Mucosa of rectum (tissue), 2 donors: ENCODE measurements around the gene PAM16.

Source experiments
- H3K27ac ChIP-seq, 2 donors: one replicate each; pipeline ENCODE4 v1.7.0; 2013; ENCODE audit warnings: inconsistent platforms in 2 of 2, low read depth in 2 of 2, low read length in 2 of 2
- H3K27me3 ChIP-seq, 2 donors: one replicate each; pipeline ENCODE4 v1.7.0; 2013; ENCODE audit warnings: low read length in 2 of 2; ENCODE audit not compliant: control insufficient read depth in 2 of 2, insufficient read depth in 2 of 2
- H3K36me3 ChIP-seq, 2 donors: one replicate each; pipeline ENCODE4 v1.7.0; 2013; ENCODE audit warnings: low read length in 2 of 2; ENCODE audit not compliant: control insufficient read depth in 2 of 2, insufficient read depth in 2 of 2
- H3K4me1 ChIP-seq, 2 donors: one replicate each; pipeline ENCODE4 v1.7.0; 2013; ENCODE audit warnings: low read length in 2 of 2, mild to moderate bottlenecking in 1 of 2; ENCODE audit not compliant: control insufficient read depth in 2 of 2, insufficient read depth in 2 of 2
- H3K4me3 ChIP-seq, 2 donors: one replicate each; pipeline ENCODE4 v1.7.0; 2013; ENCODE audit warnings: low read length in 2 of 2
- H3K9ac ChIP-seq, 2 donors: one replicate each; pipeline ENCODE4 v1.7.0; 2013; ENCODE audit warnings: low read length in 2 of 2, low read depth in 1 of 2, mild to moderate bottlenecking in 1 of 2
- H3K9me3 ChIP-seq, 2 donors: one replicate each; pipeline ENCODE4 v1.7.0; 2013; ENCODE audit warnings: low read length in 2 of 2; ENCODE audit not compliant: control insufficient read depth in 2 of 2
- donor health status: healthy.
- donor health status: Normal muscosa, but diverticular disease.

The PAM16 gene

DNA sequence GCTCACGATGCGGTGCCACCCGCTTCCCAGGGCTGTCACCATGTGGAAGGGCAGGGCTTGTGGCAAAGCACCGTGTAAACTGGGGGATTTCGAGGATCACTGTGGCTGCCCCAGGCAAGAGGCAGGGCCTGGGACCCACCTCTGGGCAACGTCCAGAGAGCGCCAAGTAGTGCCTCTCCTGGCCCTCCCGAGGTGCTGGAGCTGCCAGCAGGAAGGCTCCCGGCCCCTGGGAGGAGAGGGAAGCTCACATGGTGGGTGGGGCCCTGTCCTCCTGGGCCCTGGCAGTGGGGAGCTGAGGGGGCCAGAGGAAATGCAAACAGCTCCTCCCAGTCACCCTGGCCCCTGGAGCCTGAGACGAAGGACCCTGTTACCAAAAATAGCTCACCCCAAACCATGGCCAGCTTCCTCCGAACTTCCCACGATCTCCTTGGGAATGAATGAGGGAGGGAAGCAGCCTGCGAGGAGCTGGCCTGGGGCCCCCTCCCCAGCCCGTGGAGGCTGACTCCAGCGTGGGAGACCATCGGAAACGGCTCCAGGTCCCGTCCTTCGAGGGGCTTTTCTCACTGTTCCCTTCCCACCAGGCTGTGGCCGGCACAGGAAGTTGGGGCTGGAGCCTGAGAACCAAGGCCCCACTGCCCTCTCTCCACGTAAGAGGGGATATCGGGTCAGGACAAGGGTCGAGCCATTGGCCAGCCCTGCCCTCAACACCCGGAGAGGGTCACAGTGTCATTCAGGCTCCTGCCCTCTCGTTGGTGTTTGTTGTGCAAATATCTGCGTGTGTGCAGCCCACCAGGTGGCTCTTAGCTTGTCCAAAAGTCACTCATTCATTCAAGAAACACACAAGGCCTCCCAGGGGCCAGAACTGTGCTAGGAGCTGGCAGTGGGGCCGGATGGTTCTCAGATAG lies 38.2 kb upstream of the PAM16 start:
- Histone ChIP-seq H3K9ac (no peak overlapping the region), H3K36me3 (peaks cover 18 to 24% of the 10 kb centered on the region in 2 donors), H3K27ac (no peak overlapping the region), H3K4me3 (no peak overlapping the region), H3K27me3 (no peaks in the 10 kb centered on the region), H3K9me3 (no peaks in the 10 kb centered on the region), H3K4me1 (no peaks in the 10 kb centered on the region)

DNA sequence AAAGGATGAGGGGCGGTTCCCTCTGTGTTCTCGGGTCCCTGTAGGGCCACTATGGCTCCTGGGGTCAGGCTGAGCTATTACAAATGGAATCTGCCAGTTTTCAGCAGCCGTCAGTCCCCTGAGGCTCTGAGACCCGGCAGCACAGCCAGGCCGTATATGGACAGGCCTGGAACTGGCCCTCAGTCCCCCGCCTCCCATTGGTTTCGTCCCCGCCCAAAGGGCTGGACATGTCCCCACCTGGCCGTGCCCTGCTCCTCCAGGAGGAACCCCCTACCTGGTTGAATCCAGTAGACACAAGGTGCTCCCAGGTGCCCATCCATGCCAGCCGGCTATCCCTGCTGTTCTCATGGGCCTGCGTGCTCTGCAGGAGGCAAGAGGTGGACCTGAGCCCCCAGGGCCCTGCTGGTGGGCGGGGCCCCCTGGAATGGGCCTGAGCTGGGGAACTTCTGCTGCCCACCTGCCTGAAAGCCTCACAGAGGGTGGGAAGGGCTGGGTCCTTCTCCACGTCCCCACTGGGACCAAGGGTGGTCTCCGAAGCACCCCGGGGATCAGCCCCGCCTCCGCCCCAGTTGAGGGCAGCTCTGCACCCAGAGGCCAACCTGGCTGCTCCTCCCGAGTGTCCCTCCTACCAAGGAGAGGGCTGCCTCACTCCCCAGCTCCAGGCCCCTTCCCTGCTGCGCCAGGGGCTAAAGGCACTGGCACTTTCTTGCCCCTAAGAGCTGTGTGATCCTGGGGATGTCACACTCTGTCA lies 37.3 kb upstream of the PAM16 start:
- H3K4me3 ChIP-seq: no peak overlapping the region
- H3K27me3 ChIP-seq: no peaks in the 10 kb centered on the region
- peaks cover 21 to 26% of the 10 kb centered on the region in 2 donors for H3K36me3 ChIP-seq
- no peak overlapping the region for H3K27ac ChIP-seq
- no peaks in the 10 kb centered on the region for H3K4me1 ChIP-seq
- no peak overlapping the region for H3K9ac ChIP-seq
- no peaks in the 10 kb centered on the region for H3K9me3 ChIP-seq

- H3K27ac ChIP-seq: no peak overlapping the region
- no peak overlapping the region for H3K4me3 ChIP-seq
- no peak overlapping the region for H3K9ac ChIP-seq
- H3K4me1 ChIP-seq: no peaks in the 10 kb centered on the region
- H3K27me3 ChIP-seq: no peaks in the 10 kb centered on the region
- peaks cover 21 to 25% of the 10 kb centered on the region in 2 donors for H3K36me3 ChIP-seq
- no peaks in the 10 kb centered on the region for H3K9me3 ChIP-seq
Observed at GRCh38 chr16:4387781-4388180, 36.7 kb upstream of the PAM16 start.

- H3K9me3 ChIP-seq: no peaks in the 10 kb centered on the region
- H3K9ac ChIP-seq: no peak overlapping the region
- no peak overlapping the region for H3K27ac ChIP-seq
- no peaks in the 10 kb centered on the region for H3K27me3 ChIP-seq
- no peaks in the 10 kb centered on the region for H3K4me1 ChIP-seq
- H3K36me3 ChIP-seq: peaks cover 24 to 25% of the 10 kb centered on the region in 2 donors
- H3K4me3 ChIP-seq: no peak overlapping the region
Observed at GRCh38 chr16:4386951-4387565, 35.9 kb upstream of the PAM16 start.

DNA sequence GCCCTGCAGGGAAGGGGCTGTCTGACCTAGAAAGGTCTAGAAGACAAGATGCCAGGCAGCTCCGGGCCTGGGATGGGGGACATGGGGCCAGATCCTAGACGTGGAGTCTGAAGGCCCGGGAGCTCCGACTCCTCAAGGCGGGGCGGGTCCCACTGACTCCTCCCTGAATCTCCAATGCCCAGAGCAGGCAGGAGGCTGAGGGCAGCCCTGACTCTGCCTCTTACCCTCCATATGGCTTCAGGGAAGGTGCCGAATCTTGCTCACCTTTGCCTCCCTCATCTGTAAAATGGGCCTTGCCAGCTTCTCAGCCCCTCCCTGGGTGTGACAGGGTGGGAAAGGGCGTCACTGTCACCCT lies 35.3 kb upstream of the PAM16 start:
- peaks cover 25% of the 10 kb centered on the region in 2 donors for H3K36me3 ChIP-seq
- no peak overlapping the region for H3K4me3 ChIP-seq
- no peaks in the 10 kb centered on the region for H3K27me3 ChIP-seq
- H3K4me1 ChIP-seq: no peaks in the 10 kb centered on the region
- H3K9me3 ChIP-seq: no peaks in the 10 kb centered on the region
- H3K9ac ChIP-seq: no peak overlapping the region
- H3K27ac ChIP-seq: no peak overlapping the region

DNA sequence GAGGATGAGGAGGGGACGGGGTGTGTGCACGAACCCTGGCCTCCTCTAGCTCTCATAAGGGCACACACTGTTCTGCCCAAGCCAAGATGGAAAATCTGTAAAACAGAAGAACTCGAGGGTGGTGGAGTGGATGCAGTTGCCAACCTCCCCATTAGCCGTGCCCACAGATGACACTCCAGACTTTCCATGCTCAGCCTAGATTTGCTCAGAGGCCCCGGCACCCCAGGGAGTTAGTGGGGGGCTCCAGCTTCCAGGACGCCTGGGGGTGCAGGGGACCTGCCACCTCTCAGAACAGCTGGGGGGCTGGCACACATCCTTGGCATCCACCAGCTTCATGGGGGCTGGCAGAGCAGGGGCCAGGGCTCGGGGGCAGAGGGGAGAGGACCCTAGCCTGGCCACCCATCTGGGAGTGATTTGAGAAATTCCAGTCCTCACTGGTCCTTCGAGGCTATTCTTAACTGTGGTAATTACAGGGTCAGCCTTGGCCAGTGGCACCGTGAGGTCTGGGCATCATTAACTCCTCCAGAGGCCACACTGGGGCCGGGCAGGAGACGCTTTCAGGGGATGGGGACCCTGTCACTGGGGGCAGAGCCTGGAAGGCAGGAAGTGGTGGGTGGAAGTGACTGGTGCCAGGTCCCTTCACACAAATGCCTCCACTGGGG lies 34.8 kb upstream of the PAM16 start:
- Histone ChIP-seq H3K27me3 (no peaks in the 10 kb centered on the region), H3K9me3 (no peaks in the 10 kb centered on the region), H3K9ac (no peak overlapping the region), H3K4me3 (no peak overlapping the region), H3K36me3 (peaks cover 25 to 28% of the 10 kb centered on the region in 2 donors), H3K27ac (no peak overlapping the region), H3K4me1 (no peaks in the 10 kb centered on the region)

DNA sequence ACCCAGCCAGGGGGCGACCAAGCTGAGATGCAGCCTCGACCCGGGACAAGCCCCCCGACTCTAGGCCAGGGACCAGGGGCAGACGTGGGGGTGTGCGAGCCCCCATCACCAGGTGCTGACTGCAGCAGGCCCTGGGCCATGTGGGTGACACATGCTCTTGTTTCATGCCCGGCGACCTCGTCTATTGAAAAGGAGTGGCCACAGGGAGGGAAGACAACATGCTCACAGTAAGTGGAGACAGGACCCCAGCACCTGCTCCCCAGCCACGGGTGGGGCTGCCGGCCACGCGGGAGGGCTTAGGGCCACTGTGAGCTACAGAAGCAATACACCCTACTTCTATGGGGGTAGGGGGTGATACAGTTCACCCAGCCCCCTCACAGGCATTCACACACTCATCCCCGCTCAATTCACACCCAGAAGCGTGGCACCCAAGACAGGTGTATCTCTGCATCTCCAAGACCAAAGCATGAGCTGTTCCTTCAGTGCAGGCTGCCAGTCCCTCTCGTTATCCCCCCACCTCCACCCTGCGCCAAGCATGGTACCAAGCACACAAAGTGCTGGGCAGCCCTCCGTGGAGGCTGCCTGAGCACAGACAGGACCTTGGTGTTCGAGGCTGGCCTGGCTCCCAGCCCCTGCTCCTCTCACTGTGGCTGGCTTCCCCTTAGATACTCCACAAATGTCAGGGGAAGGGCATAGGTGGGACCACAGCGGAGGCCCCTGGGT lies 34.1 kb upstream of the PAM16 start:
- H3K36me3 ChIP-seq: peaks cover 21 to 23% of the 10 kb centered on the region in 2 donors
- no peak overlapping the region for H3K27ac ChIP-seq

GRCh38 chr16:4384509-4384942 lies 33.4 kb upstream of the PAM16 start:
- no peaks in the 10 kb centered on the region for H3K4me1 ChIP-seq
- H3K36me3 ChIP-seq: peaks cover 17 to 20% of the 10 kb centered on the region in 2 donors
- no peak overlapping the region for H3K9ac ChIP-seq

More for the DNA sequence above, 34.1 kb upstream of the PAM16 start:
- H3K4me1 ChIP-seq: no peaks in the 10 kb centered on the region
- no peak overlapping the region for H3K4me3 ChIP-seq
- H3K9ac ChIP-seq: no peak overlapping the region
- H3K9me3 ChIP-seq: no peaks in the 10 kb centered on the region
- no peaks in the 10 kb centered on the region for H3K27me3 ChIP-seq

DNA sequence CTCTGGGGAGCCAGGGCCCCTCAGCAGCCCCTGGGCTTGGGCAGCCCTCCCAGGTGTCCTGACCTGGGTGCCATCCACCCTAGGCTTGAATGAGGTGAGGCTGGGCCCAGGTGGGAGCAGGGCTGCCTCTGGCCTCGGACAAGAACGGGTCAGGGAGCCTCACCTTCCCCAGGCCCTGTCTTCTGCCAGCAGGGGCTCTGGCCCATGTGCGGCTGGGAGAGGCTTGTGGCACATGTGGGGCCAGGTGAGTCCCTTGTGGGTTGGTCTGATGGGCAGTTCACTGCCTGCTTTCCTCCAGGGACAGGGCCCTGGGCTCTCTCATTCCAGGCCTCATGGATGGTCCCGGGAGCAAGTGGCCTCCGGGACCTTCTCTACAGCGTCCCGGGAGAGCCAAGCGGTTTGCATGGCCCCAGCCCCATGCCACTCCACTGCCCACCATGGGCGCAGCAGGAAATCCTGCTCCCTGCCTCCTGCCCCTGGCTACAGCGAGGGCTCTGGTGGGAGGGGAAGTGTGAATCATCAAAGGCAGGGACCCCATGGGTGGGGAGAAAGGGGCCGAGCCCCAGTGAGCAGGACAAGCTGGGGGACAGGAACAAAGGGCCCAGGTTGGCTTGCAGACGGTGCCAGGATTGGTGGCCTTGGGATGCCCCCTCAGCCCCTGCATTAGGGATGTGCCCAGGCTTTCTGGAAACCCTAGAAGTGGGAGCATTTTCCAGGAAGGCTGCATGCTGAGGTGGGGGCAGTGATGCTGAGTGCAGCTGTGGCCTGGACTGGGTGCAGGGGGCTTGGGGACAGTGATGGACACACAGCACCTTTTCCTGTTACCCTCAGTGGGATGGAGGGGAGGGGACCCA lies 32.7 kb upstream of the PAM16 start:
- Histone ChIP-seq H3K27me3 (no peaks in the 10 kb centered on the region), H3K27ac (no peak overlapping the region), H3K4me3 (no peak overlapping the region), H3K4me1 (no peaks in the 10 kb centered on the region), H3K36me3 (peaks cover 17 to 19% of the 10 kb centered on the region in 2 donors), H3K9me3 (no peaks in the 10 kb centered on the region), H3K9ac (no peak overlapping the region)

More at GRCh38 chr16:4384509-4384942, 33.4 kb upstream of the PAM16 start:
- H3K27me3 ChIP-seq: no peaks in the 10 kb centered on the region
- no peaks in the 10 kb centered on the region for H3K9me3 ChIP-seq
- H3K27ac ChIP-seq: no peak overlapping the region
- no peak overlapping the region for H3K4me3 ChIP-seq
